ENCODE data around the gene CHERP.

DNA sequence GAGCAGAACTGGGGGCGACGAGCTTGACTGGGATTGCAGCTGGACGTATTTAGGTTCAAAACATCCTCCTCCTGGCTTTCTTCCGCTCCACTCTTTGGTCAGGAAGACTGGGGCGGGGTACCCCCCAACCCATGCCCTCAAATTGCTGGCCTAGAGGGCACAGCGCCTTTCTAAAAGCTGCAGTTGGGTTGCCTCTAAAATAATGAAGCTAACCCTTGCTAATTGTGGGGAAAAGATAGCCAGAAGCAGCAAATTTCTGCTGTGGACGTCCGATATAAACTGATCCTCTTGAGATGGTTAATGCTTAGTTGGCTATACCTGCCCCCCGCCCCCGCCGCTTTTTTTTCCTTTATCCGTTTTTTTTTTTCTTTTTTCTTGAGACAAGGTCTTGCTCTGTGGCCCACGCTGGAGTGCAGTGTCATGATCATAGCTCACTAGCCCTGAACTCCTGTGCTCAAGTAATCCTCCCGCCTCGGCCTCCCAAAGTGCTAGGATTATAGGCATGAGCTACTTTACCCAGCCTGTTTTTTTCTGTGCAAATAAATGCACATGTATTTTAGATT lies 754 bp upstream of the CHERP start:
- TF ChIP-seq, protein P1, sequence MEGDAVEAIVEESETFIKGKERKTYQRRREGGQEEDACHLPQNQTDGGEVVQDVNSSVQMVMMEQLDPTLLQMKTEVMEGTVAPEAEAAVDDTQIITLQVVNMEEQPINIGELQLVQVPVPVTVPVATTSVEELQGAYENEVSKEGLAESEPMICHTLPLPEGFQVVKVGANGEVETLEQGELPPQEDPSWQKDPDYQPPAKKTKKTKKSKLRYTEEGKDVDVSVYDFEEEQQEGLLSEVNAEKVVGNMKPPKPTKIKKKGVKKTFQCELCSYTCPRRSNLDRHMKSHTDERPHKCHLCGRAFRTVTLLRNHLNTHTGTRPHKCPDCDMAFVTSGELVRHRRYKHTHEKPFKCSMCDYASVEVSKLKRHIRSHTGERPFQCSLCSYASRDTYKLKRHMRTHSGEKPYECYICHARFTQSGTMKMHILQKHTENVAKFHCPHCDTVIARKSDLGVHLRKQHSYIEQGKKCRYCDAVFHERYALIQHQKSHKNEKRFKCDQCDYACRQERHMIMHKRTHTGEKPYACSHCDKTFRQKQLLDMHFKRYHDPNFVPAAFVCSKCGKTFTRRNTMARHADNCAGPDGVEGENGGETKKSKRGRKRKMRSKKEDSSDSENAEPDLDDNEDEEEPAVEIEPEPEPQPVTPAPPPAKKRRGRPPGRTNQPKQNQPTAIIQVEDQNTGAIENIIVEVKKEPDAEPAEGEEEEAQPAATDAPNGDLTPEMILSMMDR (IDR thresholded peaks at IDR 0.05): no peak
- TF ChIP-seq POLR2A (IDR thresholded peaks at IDR 0.05): no peak
- no peak for TF ChIP-seq POLR2AphosphoS5 (IDR thresholded peaks at IDR 0.05)
- no peak for TF ChIP-seq EP300 (IDR thresholded peaks at IDR 0.05)
